H1 (cell line): Measurements from ENCODE around the gene ZNF24. TPM values are rescaled to one million over a fixed set of nuclear protein-coding genes. Genes with fewer than 3 reads are reported as not detected.

Experiments used
- CTCF ChIA-PET: fragments of 300-600 bp; sonication (Branson Sonifier 250); formaldehyde crosslinking; loops from one replicate; lab custom pipeline; 2021; ENCODE audit not compliant: partially characterized antibody; lab: Charles Lee
- POLR2A ChIA-PET: fragments of 300-600 bp; sonication (Branson Sonifier 250); formaldehyde crosslinking; loops from one replicate; lab custom pipeline; 2021; ENCODE audit warnings: inconsistent platforms; ENCODE audit not compliant: partially characterized antibody; lab: Charles Lee
- DNase-seq, 2 experiments: peaks; one replicate each; pipeline versions ENCODE4 v3.0.0 to v3.0.0-alpha.2; 2010 to 2022; ENCODE audit warnings: low spot score in 2 of 2, low read depth in 1 of 2, mixed read lengths in 1 of 2
- FAIRE-seq: peaks from 2 replicates; lab custom pipeline; 2011; peaks lifted over from hg19 to GRCh38; lab: Jason Lieb, UNC
- H2AFZ ChIP-seq: 2 replicates; pipeline ENCODE4 v1.8.1; 2012; ENCODE audit warnings: low read length, inconsistent platforms
- H2AK5ac ChIP-seq: 2 replicates; pipeline ENCODE4 v1.6.1; 2013; ENCODE audit warnings: low read depth, low read length
- H2BK120ac ChIP-seq: replicated peaks from 2 replicates; pipeline ENCODE3; 2013; ENCODE audit warnings: low read depth, low read length, inconsistent platforms
- H2BK12ac ChIP-seq: 2 replicates; pipeline ENCODE4 v1.6.1; 2013; ENCODE audit warnings: low read depth, low read length
- H2BK15ac ChIP-seq: 2 replicates; pipeline ENCODE4 v1.6.1; 2013; ENCODE audit warnings: low read length
- H2BK20ac ChIP-seq: 2 replicates; pipeline ENCODE4 v1.6.1; 2013; ENCODE audit warnings: low read length
- H2BK5ac ChIP-seq: 2 replicates; pipeline ENCODE4 v1.6.1; 2013; ENCODE audit warnings: low read depth, low read length
- H3K14ac ChIP-seq: 2 replicates; pipeline ENCODE4 v1.6.1; 2013; ENCODE audit warnings: inconsistent platforms; ENCODE audit not compliant: insufficient read length
- H3K18ac ChIP-seq: 2 replicates; pipeline ENCODE4 v1.6.1; 2013; ENCODE audit warnings: low read length; ENCODE audit errors: extremely low read depth
- H3K23ac ChIP-seq: 2 replicates; pipeline ENCODE4 v1.6.1; 2013; ENCODE audit warnings: inconsistent platforms; ENCODE audit not compliant: insufficient read length
- H3K23me2 ChIP-seq: 2 replicates; pipeline ENCODE4 v1.6.1; 2013; ENCODE audit warnings: low read depth, low read length
- H3K27ac ChIP-seq: 2 replicates; pipeline ENCODE4 v1.6.1; 2011; ENCODE audit warnings: low read depth, low read length, inconsistent platforms
- H3K27me3 ChIP-seq, 4 experiments: replicated peaks in 1 of 4; 1 replicate in 1 of 4; 2 replicates in 3 of 4; pipeline versions ENCODE4 v1.6.1 to v1.8.1; 2011 to 2013; ENCODE audit warnings: low read length in 3 of 4, mild to moderate bottlenecking in 3 of 4, inconsistent platforms in 2 of 4, mixed read lengths in 2 of 4, moderate library complexity in 1 of 4; ENCODE audit not compliant: control insufficient read depth in 3 of 4, insufficient read depth in 3 of 4; ENCODE audit errors: extremely low read depth in 1 of 4
- H3K36me3 ChIP-seq, 4 experiments: 2 replicates each; pipeline versions ENCODE4 v1.6.1 to v1.8.1; 2011 to 2013; ENCODE audit warnings: mild to moderate bottlenecking in 4 of 4, low read length in 3 of 4, moderate library complexity in 2 of 4, control low read depth in 1 of 4, inconsistent platforms in 1 of 4; ENCODE audit not compliant: insufficient read depth in 4 of 4, control insufficient read depth in 2 of 4
- H3K4ac ChIP-seq: replicated peaks from 2 replicates; pipeline ENCODE3; 2013; ENCODE audit warnings: low read length, low read depth, mixed read lengths, inconsistent platforms; ENCODE audit not compliant: insufficient read length
- H3K4me1 ChIP-seq, 4 experiments: replicated peaks in 1 of 4; 1 replicate in 1 of 4; 2 replicates in 3 of 4; pipeline versions ENCODE4 v1.6.1 to v1.8.1; 2011 to 2013; ENCODE audit warnings: low read length in 3 of 4, inconsistent platforms in 2 of 4, mixed read lengths in 1 of 4; ENCODE audit not compliant: insufficient read depth in 4 of 4, control insufficient read depth in 3 of 4
- H3K4me2 ChIP-seq, 2 experiments: 2 replicates each; pipeline versions ENCODE4 v1.6.1 to v1.8.1; 2011 to 2013; ENCODE audit warnings: low read depth in 2 of 2, low read length in 2 of 2, control low read depth in 1 of 2, inconsistent platforms in 1 of 2, mild to moderate bottlenecking in 1 of 2; ENCODE audit not compliant: insufficient read depth in 1 of 2
- H3K4me3 ChIP-seq, 4 experiments: fragments of 200-600, 300-600 bp in 1 of 4; sonication (generic), shearing (Covaris generic), sonication (Bioruptor Twin) in 1 of 4; 2 replicates each; pipeline versions ENCODE4 v1.5.1 to v1.8.1; 2011 to 2016; ENCODE audit warnings: low read length in 4 of 4, low read depth in 3 of 4, control low read depth in 2 of 4, inconsistent platforms in 2 of 4, mild to moderate bottlenecking in 2 of 4, mixed read lengths in 1 of 4, moderate library complexity in 1 of 4; ENCODE audit not compliant: insufficient read depth in 2 of 4; ENCODE audit errors: extremely low read depth in 1 of 4
- H3K56ac ChIP-seq: replicated peaks from 2 replicates; pipeline ENCODE3; 2013; ENCODE audit warnings: low read depth, mild to moderate bottlenecking, mixed read lengths, low read length, inconsistent platforms; ENCODE audit not compliant: insufficient read length
- H3K79me1 ChIP-seq: 2 replicates; pipeline ENCODE4 v1.6.1; 2013; ENCODE audit warnings: low read depth, low read length, control low read depth
- H3K79me2 ChIP-seq, 2 experiments: 2 replicates each; pipeline versions ENCODE4 v1.6.1 to v1.8.1; 2012 to 2013; ENCODE audit warnings: low read length in 2 of 2, mild to moderate bottlenecking in 2 of 2, inconsistent platforms in 1 of 2; ENCODE audit not compliant: insufficient read depth in 2 of 2, control insufficient read depth in 1 of 2
- H3K9ac ChIP-seq, 4 experiments: replicated peaks in 1 of 4; 1 replicate in 1 of 4; 2 replicates in 3 of 4; pipeline versions ENCODE4 v1.6.1 to v1.8.1; 2011 to 2013; ENCODE audit warnings: low read depth in 3 of 4, low read length in 3 of 4, control low read depth in 2 of 4, mild to moderate bottlenecking in 2 of 4, moderate library complexity in 2 of 4, inconsistent platforms in 1 of 4; ENCODE audit errors: extremely low read depth in 1 of 4
- H3K9me3 ChIP-seq, 2 experiments: 2 replicates each; pipeline versions ENCODE4 v1.6.1 to v1.8.1; 2012 to 2013; ENCODE audit warnings: mild to moderate bottlenecking in 2 of 2, moderate library complexity in 2 of 2, control low read depth in 1 of 2, inconsistent platforms in 1 of 2, low read depth in 1 of 2, low read length in 1 of 2, mixed read lengths in 1 of 2; ENCODE audit not compliant: insufficient read depth in 2 of 2
- H4K20me1 ChIP-seq, 2 experiments: replicated peaks in 1 of 2; 2 replicates each; pipeline versions ENCODE3 to v1.8.1; 2011 to 2013; ENCODE audit warnings: inconsistent platforms in 2 of 2, low read length in 2 of 2, mild to moderate bottlenecking in 1 of 2; ENCODE audit not compliant: insufficient read depth in 2 of 2, control insufficient read depth in 1 of 2
- H4K5ac ChIP-seq: 2 replicates; pipeline ENCODE4 v1.6.1; 2013; ENCODE audit warnings: low read length, low read depth, mixed read lengths, inconsistent platforms; ENCODE audit not compliant: insufficient read length
- H4K8ac ChIP-seq: 2 replicates; pipeline ENCODE4 v1.8.0; 2013; ENCODE audit warnings: mild to moderate bottlenecking, moderate library complexity, low read length, inconsistent platforms; ENCODE audit not compliant: insufficient read depth; ENCODE audit errors: extremely low read depth
- H4K91ac ChIP-seq: replicated peaks from 2 replicates; pipeline ENCODE3; 2013; ENCODE audit warnings: low read length, mixed read lengths, inconsistent platforms; ENCODE audit not compliant: insufficient read length
- CTBP2 ChIP-seq: IDR thresholded peaks from 2 replicates; pipeline ENCODE4 v1.7.0; 2011; ENCODE audit warnings: borderline replicate concordance, mild to moderate bottlenecking, moderate library complexity, mixed read lengths, low read length; ENCODE audit not compliant: insufficient read depth, insufficient read length
- KDM1A ChIP-seq: fragments of 200-600, 300-600 bp; sonication (generic); IDR thresholded peaks from 2 replicates; pipeline ENCODE4 v1.7.1; 2016; ENCODE audit warnings: mild to moderate bottlenecking, low read length, borderline replicate concordance
- MAFK ChIP-seq: IDR thresholded peaks from 2 replicates; pipeline ENCODE4 v1.6.1; 2012; ENCODE audit warnings: low read depth, mild to moderate bottlenecking, improper control_type of control experiment, low read length
- NANOG ChIP-seq: IDR thresholded peaks from 2 replicates; pipeline ENCODE4 v1.6.1; 2011; ENCODE audit warnings: low read length, low read depth, mild to moderate bottlenecking, inconsistent platforms; ENCODE audit not compliant: insufficient read depth, poor library complexity, severe bottlenecking
- RAD21 ChIP-seq, 2 experiments: IDR thresholded peaks in 1 of 2; conservative IDR thresholded peaks in 1 of 2; 2 replicates each; pipeline ENCODE4 v1.6.1; 2011; ENCODE audit warnings: low read depth in 2 of 2, low read length in 2 of 2, improper control_type of control experiment in 1 of 2, inconsistent platforms in 1 of 2, mild to moderate bottlenecking in 1 of 2, moderate library complexity in 1 of 2
- RXRA ChIP-seq: IDR thresholded peaks from 2 replicates; pipeline ENCODE4 v1.6.1; 2011; ENCODE audit warnings: low read depth, mild to moderate bottlenecking, low read length, moderate library complexity; ENCODE audit not compliant: insufficient read depth
- SIRT6 ChIP-seq: IDR thresholded peaks from one replicate; pipeline ENCODE4 v1.7.1; 2012; ENCODE audit warnings: low read length, inconsistent platforms
- SP4 ChIP-seq: IDR thresholded peaks from 2 replicates; pipeline ENCODE4 v1.6.1; 2012; ENCODE audit warnings: low read length, inconsistent platforms
- WGBS, 2 experiments: shearing (Covaris generic) in 1 of 2; methylation state at CpG; one replicate each; pipeline versions ENCODE4 v1.1.6 to v1.1.7; 2013 to 2015; ENCODE audit warnings: low lambda C conversion rate in 2 of 2, mixed read lengths in 2 of 2, inconsistent platforms in 1 of 2, low coverage in 1 of 2, missing lambda C conversion rate in 1 of 2; ENCODE audit not compliant: insufficient replicate concordance in 2 of 2, insufficient coverage in 1 of 2, insufficient read length in 1 of 2; ENCODE audit errors: extremely low coverage in 1 of 2, missing lambda C conversion rate in 1 of 2; 5-methylcytosine and 5-hydroxymethylcytosine counted together
- polyA plus RNA-seq, 7 experiments: library from polyadenylated mRNA; depleted of rRNA in 3 of 7; stranded (reverse) in 5 of 7; unstranded in 2 of 7; fragments of >200 nt in 5 of 7; fragments of 200-250 nt in 2 of 7; gene quantifications; 1 replicate in 5 of 7; 2 replicates in 1 of 7; 4 replicates in 1 of 7; pipeline versions ENCODE4 v1.2.1 to v1.2.3, GENCODE V29; 2011 to 2013; ENCODE audit warnings: missing spikeins in 2 of 7, mixed read lengths in 2 of 7
- total RNA-seq: library from RNA; stranded (reverse); fragmentation: NEBNext Ultra II Directional; extraction: Animal tissue kit (Norgen Biotek cat#: 25700); gene quantifications from 2 replicates; pipeline ENCODE4 v1.2.1, GENCODE V29; 2021

The ZNF24 gene
- total and polyA plus RNA-seq, 2 of the 8 experiments (the other 6 are each of a cell fraction or from before 2014, with no cell fraction given) = 12.5 to 56.9 TPM

DNA sequence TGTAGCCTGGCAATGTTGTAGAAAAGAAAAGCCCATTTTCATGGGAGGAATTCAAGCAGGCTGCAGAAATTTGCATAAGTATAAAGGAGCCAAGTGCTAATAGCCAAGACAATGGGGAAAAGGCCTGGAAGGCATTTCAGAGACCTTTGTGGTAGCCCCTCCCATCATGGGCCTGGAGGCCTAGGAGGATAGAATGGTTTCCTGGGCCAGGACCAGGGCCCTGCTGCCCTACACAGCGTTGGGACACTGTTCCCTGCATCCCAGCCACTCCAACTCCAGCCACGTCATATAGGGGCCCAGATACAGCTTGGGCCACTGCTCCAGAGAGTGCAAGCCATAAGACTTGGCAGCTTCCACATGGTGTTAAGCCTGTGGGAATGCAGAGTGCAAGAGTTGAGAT is 8.1 kb upstream of the ZNF24 start:
- Histone ChIP-seq H3K18ac (no peak overlapping the region), H3K9me3 (peaks cover 22 to 23% of the 10 kb centered on the region in 2 experiments), H2BK12ac (no peak overlapping the region), H4K8ac (no peak overlapping the region), H3K9ac (no peak overlapping the region), H3K14ac (no peak overlapping the region), H3K4me3 (no peak overlapping the region), H4K91ac (no peak overlapping the region), H3K4me2 (no peak overlapping the region), H2BK120ac (no peak overlapping the region), H2BK5ac (no peak overlapping the region), H3K27me3 (no peaks in the 10 kb centered on the region), H2AFZ (no peak overlapping the region), H2BK15ac (no peak overlapping the region), H3K36me3 (no peaks in the 10 kb centered on the region), H3K56ac (no peak overlapping the region), H2AK5ac (no peak overlapping the region), H2BK20ac (no peak overlapping the region), H3K23me2 (no peaks in the 10 kb centered on the region), H3K27ac (no peak overlapping the region), H3K79me1 (no peaks in the 10 kb centered on the region), H3K4me1 (peaks cover 0 to 4% (median 2%) of the 10 kb centered on the region in 4 experiments; a peak in 2 of 7 replicates), H3K79me2 (no peaks in the 10 kb centered on the region), H4K20me1 (no peaks in the 10 kb centered on the region), H3K23ac (no peak overlapping the region), H4K5ac (no peak overlapping the region), H3K4ac (no peak overlapping the region)
- 100% methylated on average over 2 of the region's 2 CpGs; no CpG with 5 or more reads in 1 of the 2 experiments for WGBS, 2 experiments
- ChIA-PET POLR2A (no interaction called here), CTCF (interaction anchor here (1.2 to 1.4 kb wide), 2 partner anchors 34 to 124 kb away, joined by 4 read pairs; no protein-coding TSS in a partner anchor)
- TF ChIP-seq NANOG (no peak), SP4 (no peak), RXRA (no peak), RAD21 (IDR thresholded peaks at IDR 0.05 in 1 of 2, conservative IDR thresholded peaks at IDR 0.05 in 1 of 2; ENCODE audit: low read depth in 2 of 2, low read length in 2 of 2) (no peak), SIRT6 (no peak), KDM1A (no peak), MAFK (no peak), CTBP2 (no peak)
- no peak for DNase-seq
- no peak for FAIRE-seq
